HepG2 (cell line): ENCODE results near the gene SHC1.

Experiments
- CTCF ChIP-seq: sonication (generic); formaldehyde crosslinking; IDR thresholded peaks from 2 replicates; pipeline ENCODE4 v1.5.0; 2020; ENCODE audit warnings: mild to moderate bottlenecking, missing genetic modification reagents, moderate library complexity
- EED ChIP-seq: sonication (generic); formaldehyde crosslinking; IDR thresholded peaks from 2 replicates; pipeline ENCODE4 v1.5.0; 2020; ENCODE audit warnings: mild to moderate bottlenecking, missing genetic modification reagents
- FOXP4 ChIP-seq: sonication (generic); formaldehyde crosslinking; IDR thresholded peaks from 2 replicates; pipeline ENCODE4 v1.4.0; 2020; ENCODE audit warnings: missing genetic modification reagents
- HNF4A ChIP-seq: sonication (generic); formaldehyde crosslinking; IDR thresholded peaks from 2 replicates; pipeline ENCODE4 v1.4.0; 2020; ENCODE audit warnings: missing genetic modification reagents
- KLF11 ChIP-seq: IDR thresholded peaks from 2 replicates; pipeline ENCODE4 v1.6.1; 2016; ENCODE audit warnings: missing compliant biosample characterization
- POLR2AphosphoS5 ChIP-seq: IDR thresholded peaks from 2 replicates; pipeline ENCODE4 v1.6.1; 2012; ENCODE audit warnings: low read depth, low read length
- RAD21 ChIP-seq: fragments of 450-650 bp; formaldehyde crosslinking; IDR thresholded peaks from 2 replicates; pipeline ENCODE4 v1.5.0; 2020; ENCODE audit warnings: mild to moderate bottlenecking
- REXO4 ChIP-seq: sonication (generic); formaldehyde crosslinking; IDR thresholded peaks from 2 replicates; pipeline ENCODE4 v1.8.0; 2022; ENCODE audit warnings: missing genetic modification reagents, mild to moderate bottlenecking, borderline replicate concordance
- SP1 ChIP-seq, 2 experiments: fragments of 450-650 bp in 1 of 2; sonication (generic) in 1 of 2; formaldehyde crosslinking in 1 of 2; IDR thresholded peaks; 2 replicates each; pipeline versions ENCODE4 v1.4.0 to v1.6.1; 2016 to 2020; ENCODE audit warnings: missing genetic modification reagents in 1 of 2
- SP2 ChIP-seq: sonication (generic); formaldehyde crosslinking; IDR thresholded peaks from 2 replicates; pipeline ENCODE4 v1.5.1; 2020; ENCODE audit warnings: mild to moderate bottlenecking, missing genetic modification reagents
- ZBTB10 ChIP-seq: sonication (generic); formaldehyde crosslinking; IDR thresholded peaks from 2 replicates; pipeline ENCODE4 v1.4.0; 2020; ENCODE audit warnings: missing genetic modification reagents, borderline replicate concordance
- ZBTB14 ChIP-seq: sonication (generic); formaldehyde crosslinking; IDR thresholded peaks from 2 replicates; pipeline ENCODE4 v1.4.0; 2020; ENCODE audit warnings: missing genetic modification reagents
- ZNF24 ChIP-seq: fragments of 450-650 bp; IDR thresholded peaks from 2 replicates; pipeline ENCODE4 v1.6.1; 2017; ENCODE audit warnings: antibody characterized with exemption, mild to moderate bottlenecking
- ZSCAN29 ChIP-seq: sonication (generic); formaldehyde crosslinking; conservative IDR thresholded peaks from 2 replicates; pipeline ENCODE4 v1.4.0; 2020; ENCODE audit warnings: mild to moderate bottlenecking, missing genetic modification reagents

GRCh38 chr1:154954541-154954940, 16.0 kb downstream of the SHC1 start:
- no peak for TF ChIP-seq POLR2AphosphoS5
- no peak for TF ChIP-seq RAD21 (CRISPR knock-in tag)
- TF ChIP-seq ZBTB10 = no peak
- no peak for TF ChIP-seq CTCF (CRISPR knock-in tag)
- no peak for TF ChIP-seq ZNF24
- TF ChIP-seq ZSCAN29 (CRISPR knock-in tag) = no peak
- no peak for TF ChIP-seq ZBTB14 (CRISPR knock-in tag)
- no peak for TF ChIP-seq SP2 (CRISPR knock-in tag)
- TF ChIP-seq SP1 (IDR thresholded peaks at IDR 0.05) = no peak
- TF ChIP-seq SP1 (CRISPR knock-in tag; IDR thresholded peaks at IDR 0.05) = no peak
- no peak for TF ChIP-seq REXO4 (CRISPR knock-in tag)
- TF ChIP-seq FOXP4 (CRISPR knock-in tag) = no peak
- no peak for TF ChIP-seq EED (CRISPR knock-in tag)
- TF ChIP-seq HNF4A (CRISPR knock-in tag) = no peak
- TF ChIP-seq KLF11 (CRISPR knock-in tag) = no peak
